ENCODE results near the gene OR2F2.

Gene OR2F2

DNA sequence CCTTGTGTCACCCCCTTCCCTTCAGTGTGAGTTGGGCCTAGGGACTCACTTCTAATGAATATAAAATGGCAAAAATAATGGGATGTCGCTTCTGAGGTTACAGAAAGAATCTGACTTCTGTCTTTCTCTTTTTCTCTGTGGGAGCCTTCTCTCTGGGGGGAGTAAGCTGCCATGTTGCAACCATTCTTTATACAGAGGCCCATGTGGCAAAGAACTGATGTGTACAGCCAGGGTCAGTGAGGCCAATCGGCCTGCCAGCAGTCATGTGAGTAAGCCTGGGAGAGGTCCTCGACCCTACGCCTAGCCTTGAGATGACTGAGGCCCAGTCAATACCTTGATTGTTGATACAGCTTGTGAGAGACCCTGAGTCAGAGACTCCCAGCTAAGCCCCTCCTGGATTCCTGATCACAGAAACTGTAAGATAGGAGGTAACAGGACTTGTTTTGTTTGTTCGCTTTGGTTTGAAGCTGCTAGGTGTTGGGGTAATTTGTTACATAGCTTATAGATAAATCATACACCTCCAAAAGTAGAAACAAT, 34.7 kb upstream of the OR2F2 start:
- Histone ChIP-seq H3K4me2 (ENCODE audit: low read length) (no peak overlapping the region), H3K9me3 (ENCODE audit: control insufficient read depth, low read length) (no peaks in the 10 kb centered on the region), H3K4me1 (no peaks in the 10 kb centered on the region), H3K27me3 (ENCODE audit: control insufficient read depth, insufficient read depth, low read length) (no peaks in the 10 kb centered on the region), H3K79me2 (peaks cover 15% of the 10 kb centered on the region), H3K4me3 (ENCODE audit: low read depth, low read length) (no peak overlapping the region), H2AFZ (no peak overlapping the region), H3K36me3 (ENCODE audit: control insufficient read depth, insufficient read depth, low read length) (no peaks in the 10 kb centered on the region), H3K27ac (no peak overlapping the region), H3K9ac (no peak overlapping the region)
- TF ChIP-seq, protein P1, sequence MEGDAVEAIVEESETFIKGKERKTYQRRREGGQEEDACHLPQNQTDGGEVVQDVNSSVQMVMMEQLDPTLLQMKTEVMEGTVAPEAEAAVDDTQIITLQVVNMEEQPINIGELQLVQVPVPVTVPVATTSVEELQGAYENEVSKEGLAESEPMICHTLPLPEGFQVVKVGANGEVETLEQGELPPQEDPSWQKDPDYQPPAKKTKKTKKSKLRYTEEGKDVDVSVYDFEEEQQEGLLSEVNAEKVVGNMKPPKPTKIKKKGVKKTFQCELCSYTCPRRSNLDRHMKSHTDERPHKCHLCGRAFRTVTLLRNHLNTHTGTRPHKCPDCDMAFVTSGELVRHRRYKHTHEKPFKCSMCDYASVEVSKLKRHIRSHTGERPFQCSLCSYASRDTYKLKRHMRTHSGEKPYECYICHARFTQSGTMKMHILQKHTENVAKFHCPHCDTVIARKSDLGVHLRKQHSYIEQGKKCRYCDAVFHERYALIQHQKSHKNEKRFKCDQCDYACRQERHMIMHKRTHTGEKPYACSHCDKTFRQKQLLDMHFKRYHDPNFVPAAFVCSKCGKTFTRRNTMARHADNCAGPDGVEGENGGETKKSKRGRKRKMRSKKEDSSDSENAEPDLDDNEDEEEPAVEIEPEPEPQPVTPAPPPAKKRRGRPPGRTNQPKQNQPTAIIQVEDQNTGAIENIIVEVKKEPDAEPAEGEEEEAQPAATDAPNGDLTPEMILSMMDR (IDR thresholded peaks at IDR 0.05) = no peak

DNA sequence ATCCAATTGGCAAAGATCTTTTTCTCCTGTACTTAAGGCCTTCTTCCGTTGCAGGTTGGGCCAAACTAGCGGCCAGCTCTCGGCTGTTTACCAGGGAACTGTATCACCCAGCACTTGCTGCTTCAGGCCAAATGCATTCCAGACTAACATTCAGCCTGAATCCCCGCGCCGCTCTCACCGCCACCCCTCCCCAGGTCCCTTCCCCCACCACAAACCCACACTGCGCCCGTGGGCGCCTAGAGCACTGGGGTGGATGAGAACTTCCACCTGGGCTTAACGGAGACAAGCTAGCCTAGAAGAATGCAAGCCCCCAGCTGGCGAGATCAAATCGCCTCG, 33.7 kb upstream of the OR2F2 start:
- peak overlapping the region; percentile 81 for H3K9ac ChIP-seq
- TF ChIP-seq, protein P1 (IDR thresholded peaks at IDR 0.05) = no peak
- no peaks in the 10 kb centered on the region for H3K9me3 ChIP-seq (ENCODE audit: control insufficient read depth, low read length)
- peak overlapping the region; percentile 81 for H3K4me3 ChIP-seq (ENCODE audit: low read depth, low read length)
- H3K27ac ChIP-seq = peak overlapping the region; percentile 97
- peak overlapping the region; percentile 99 for H2AFZ ChIP-seq
- H3K79me2 ChIP-seq = peaks cover 15% of the 10 kb centered on the region
- no peaks in the 10 kb centered on the region for H3K4me1 ChIP-seq
- H3K27me3 ChIP-seq (ENCODE audit: control insufficient read depth, insufficient read depth, low read length) = no peaks in the 10 kb centered on the region
- H3K4me2 ChIP-seq (ENCODE audit: low read length) = peak overlapping the region; percentile 58
- no peaks in the 10 kb centered on the region for H3K36me3 ChIP-seq (ENCODE audit: control insufficient read depth, insufficient read depth, low read length)

DNA sequence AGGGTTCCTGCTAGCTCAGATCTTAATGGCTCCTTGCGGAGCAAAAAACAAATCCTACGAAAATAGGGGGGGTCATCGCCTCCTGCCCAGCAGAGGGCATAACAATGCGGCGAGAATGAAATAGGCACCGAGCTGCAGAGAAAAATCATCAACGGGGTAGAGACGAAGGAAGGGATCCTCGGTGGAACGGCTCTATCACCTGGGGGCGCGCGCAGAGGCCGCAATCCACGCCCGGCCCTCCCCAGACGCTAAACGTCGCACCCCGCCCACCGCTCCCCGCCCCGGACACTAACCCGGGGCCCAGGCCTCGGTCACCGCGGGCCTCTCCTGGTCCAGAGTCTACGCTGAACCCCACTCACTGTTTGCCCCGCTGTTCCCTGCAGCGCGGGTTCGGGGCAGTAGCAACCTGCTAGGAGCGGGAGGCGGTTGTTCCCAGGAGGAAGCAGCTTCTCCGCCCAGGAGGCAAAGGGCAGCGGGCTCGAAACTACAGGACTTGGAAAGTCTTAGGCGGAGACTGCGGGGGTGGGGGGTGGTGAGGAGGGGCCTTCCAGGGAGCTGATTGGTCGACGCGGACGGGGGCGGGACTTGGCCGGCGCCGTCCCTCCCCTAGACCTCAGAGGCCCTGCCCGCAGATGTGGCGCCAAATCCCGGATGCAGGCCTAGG, 33.2 kb upstream of the OR2F2 start, which contains the start of gene TCAF1:
Gene TCAF1 (minus strand): TSS at position 509 of the 664 bp plus-strand sequence. CDS start 25,568 bp downstream, outside the sequence.
- H3K4me3 ChIP-seq (ENCODE audit: low read depth, low read length) = peak within 1 kb of the TSS; percentile 81

DNA sequence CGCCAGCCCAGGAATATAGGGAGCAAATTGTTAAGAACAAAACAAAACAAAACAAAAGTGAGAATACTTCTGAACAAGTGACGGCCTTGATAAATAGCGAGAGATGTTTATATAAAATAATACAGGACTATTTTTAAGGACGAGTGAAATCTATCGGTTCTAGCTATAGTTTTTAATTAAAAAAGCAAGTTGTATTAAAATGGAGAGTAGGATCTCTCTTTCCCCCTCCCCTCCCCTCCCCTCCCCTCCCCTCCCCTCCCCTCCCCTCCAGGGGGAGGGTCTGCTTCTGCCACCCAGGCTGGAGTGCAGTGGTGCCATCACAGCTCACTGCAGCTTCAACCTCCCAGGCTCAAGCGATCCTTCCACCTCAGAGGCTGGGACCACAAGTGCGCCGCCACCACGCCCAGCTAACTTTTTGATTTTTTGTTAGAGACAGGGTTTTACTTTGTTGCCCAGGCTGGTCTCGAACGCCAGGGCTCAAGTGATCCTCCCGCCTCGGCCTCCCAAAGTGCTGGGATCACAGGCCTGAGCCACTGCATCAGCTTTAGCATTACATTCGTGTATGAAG, 32.6 kb upstream of the OR2F2 start:
- Histone ChIP-seq H3K36me3 (ENCODE audit: control insufficient read depth, insufficient read depth, low read length) (no peaks in the 10 kb centered on the region), H3K9me3 (ENCODE audit: control insufficient read depth, low read length) (no peaks in the 10 kb centered on the region), H3K4me3 (ENCODE audit: low read depth, low read length) (peak overlapping the region; percentile 81), H3K4me1 (no peaks in the 10 kb centered on the region), H3K79me2 (peaks cover 15% of the 10 kb centered on the region), H3K27ac (peak overlapping the region; percentile 97), H3K9ac (no peak overlapping the region), H2AFZ (peak overlapping the region; percentile 99), H3K27me3 (ENCODE audit: control insufficient read depth, insufficient read depth, low read length) (no peaks in the 10 kb centered on the region), H3K4me2 (ENCODE audit: low read length) (peak overlapping the region; percentile 49)
- TF ChIP-seq, protein P1 (IDR thresholded peaks at IDR 0.05) = no peak

More for the DNA sequence above, 33.2 kb upstream of the OR2F2 start, which contains the start of gene TCAF1:
- H3K79me2 ChIP-seq = peaks cover 15% of the 10 kb centered on the region
- peak within 1 kb of the TSS; percentile 97 for H3K27ac ChIP-seq
- peak within 1 kb of the TSS; percentile 58 for H3K4me2 ChIP-seq (ENCODE audit: low read length)
- H3K4me1 ChIP-seq = no peaks in the 10 kb centered on the region
- no peaks in the 10 kb centered on the region for H3K9me3 ChIP-seq (ENCODE audit: control insufficient read depth, low read length)
- H2AFZ ChIP-seq = peak within 1 kb of the TSS; percentile 99
- peak within 1 kb of the TSS; percentile 81 for H3K9ac ChIP-seq
- no peaks in the 10 kb centered on the region for H3K36me3 ChIP-seq (ENCODE audit: control insufficient read depth, insufficient read depth, low read length)
- TF ChIP-seq, protein P1 (IDR thresholded peaks at IDR 0.05) = peak; percentile 46
- H3K27me3 ChIP-seq (ENCODE audit: control insufficient read depth, insufficient read depth, low read length) = no peaks in the 10 kb centered on the region

Measured in parathyroid adenoma (tissue), 2 donors.